GM12878 (cell line): ENCODE data around the gene LSM7. TPM values are rescaled to one million over a fixed set of nuclear protein-coding genes. Genes with fewer than 3 reads are reported as not detected.
A peak's percentile ranks its signal among the peaks of the same experiment; 100 is the strongest.

ENCODE experiments used
- ATAC-seq: fragments of 200-7000 bp; cut with Tn5 transposase; 3 replicates; pipeline ENCODE4 v1.9.1; 2020; ENCODE audit warnings: mild to moderate bottlenecking, moderate library complexity
- BruUV-seq: library from RNA; stranded (reverse); fragments of 400-500 nt; replicated peaks from 2 replicates; lab custom pipeline; 2021; lab: Mats Ljungman, UMichigan
- CTCF ChIA-PET: fragments of 300-600 bp; sonication (Branson Sonifier 250); formaldehyde crosslinking; extraction: SDS; loops from one replicate; lab custom pipeline; 2021; ENCODE audit warnings: inconsistent platforms; lab: Yijun Ruan, JAX
- POLR2A ChIA-PET: fragments of 350-600 bp; formaldehyde crosslinking; extraction: SDS; loops from one replicate; lab custom pipeline; 2021; ENCODE audit warnings: inconsistent platforms; lab: Charles Lee
- RAD21 ChIA-PET: fragments of 300-600 bp; sonication (Branson Sonifier 250); formaldehyde crosslinking; loops from one replicate; lab custom pipeline; 2023; ENCODE audit warnings: antibody characterized with exemption; ENCODE audit not compliant: unreplicated experiment; lab: Charles Lee
- SMC1A ChIA-PET: fragments of 300-600 bp; sonication (Branson Sonifier 250); formaldehyde crosslinking; loops from one replicate; lab custom pipeline; 2023; ENCODE audit not compliant: unreplicated experiment, uncharacterized antibody; lab: Charles Lee
- DNase-seq: peaks from one replicate; pipeline ENCODE4 v3.0.0-alpha.2; 2011; ENCODE audit warnings: low read depth, low spot score
- FAIRE-seq: peaks from 3 replicates; lab custom pipeline; 2011; peaks lifted over from hg19 to GRCh38; lab: Jason Lieb, UNC
- H2AFZ ChIP-seq: 2 replicates; pipeline ENCODE4 v1.6.0; 2011; ENCODE audit warnings: low read depth, low read length, control low read depth; ENCODE audit not compliant: control insufficient read depth
- H3K27ac ChIP-seq: 2 replicates; pipeline ENCODE4 v1.5.1; 2011; ENCODE audit warnings: control low read depth; ENCODE audit not compliant: control insufficient read depth, insufficient read depth
- H3K27me3 ChIP-seq, 2 experiments: replicated peaks in 1 of 2; 2 replicates each; pipeline versions ENCODE4 v1.6.0 to v1.6.1; 2011; ENCODE audit warnings: low read length in 1 of 2; ENCODE audit not compliant: control insufficient read depth in 2 of 2, insufficient read depth in 2 of 2
- H3K36me3 ChIP-seq, 2 experiments: 2 replicates each; pipeline ENCODE4 v1.5.1; 2011; ENCODE audit warnings: low read length in 1 of 2; ENCODE audit not compliant: control insufficient read depth in 2 of 2, insufficient read depth in 2 of 2
- H3K4me1 ChIP-seq: 2 replicates; pipeline ENCODE4 v1.6.1; 2011; ENCODE audit warnings: mild to moderate bottlenecking, low read length, moderate library complexity, mixed read lengths; ENCODE audit not compliant: control insufficient read depth, insufficient read depth
- H3K4me2 ChIP-seq: 2 replicates; pipeline ENCODE4 v1.6.0; 2011; ENCODE audit warnings: control low read depth; ENCODE audit not compliant: control insufficient read depth, insufficient read depth
- H3K4me3 ChIP-seq: fragments of 200-600 bp; sonication (generic); 2 replicates; pipeline ENCODE4 v1.5.1; 2016
- H3K79me2 ChIP-seq: 2 replicates; pipeline ENCODE4 v1.6.0; 2011; ENCODE audit warnings: low read length; ENCODE audit not compliant: control insufficient read depth, insufficient read depth
- H3K9ac ChIP-seq: 2 replicates; pipeline ENCODE4 v1.8.0; 2011; ENCODE audit warnings: low read length, control low read depth, mixed read lengths; ENCODE audit not compliant: control insufficient read depth, insufficient read depth
- H3K9me3 ChIP-seq: replicated peaks from 3 replicates; pipeline ENCODE4 v1.5.1; 2011; ENCODE audit warnings: mild to moderate bottlenecking, low read length; ENCODE audit not compliant: control insufficient read depth, insufficient read depth
- H4K20me1 ChIP-seq: 2 replicates; pipeline ENCODE4 v1.6.0; 2011; ENCODE audit not compliant: control insufficient read depth, insufficient read depth
- ATF7 ChIP-seq: fragments of 450-650 bp; IDR thresholded peaks from 2 replicates; pipeline ENCODE4 v1.6.1; 2016; ENCODE audit warnings: low read depth, mild to moderate bottlenecking
- BHLHE40 ChIP-seq, 2 experiments: fragments of 450-650 bp in 1 of 2; IDR thresholded peaks; 2 replicates each; pipeline ENCODE4 v1.6.1; 2011 to 2017; ENCODE audit warnings: low read depth in 2 of 2, borderline replicate concordance in 1 of 2, improper control_type of control experiment in 1 of 2, low read length in 1 of 2, mild to moderate bottlenecking in 1 of 2
- CREB1 ChIP-seq: IDR thresholded peaks from 2 replicates; pipeline ENCODE4 v1.6.1; 2012; ENCODE audit warnings: low read depth, mild to moderate bottlenecking, inconsistent platforms
- CREM ChIP-seq: IDR thresholded peaks from 2 replicates; pipeline ENCODE4 v1.6.1; 2014; ENCODE audit warnings: antibody characterized with exemption, low read depth
- PBX3 ChIP-seq: IDR thresholded peaks from 2 replicates; pipeline ENCODE4 v1.6.1; 2011; ENCODE audit warnings: mild to moderate bottlenecking, low read depth, low read length, moderate library complexity; ENCODE audit not compliant: insufficient replicate concordance
- POLR2A ChIP-seq: IDR thresholded peaks from 2 replicates; pipeline ENCODE4 v1.6.1; 2011; ENCODE audit warnings: low read depth, mild to moderate bottlenecking, low read length
- RUNX3 ChIP-seq: IDR thresholded peaks from 2 replicates; pipeline ENCODE4 v1.6.1; 2012; ENCODE audit warnings: low read length, inconsistent platforms
- SRF ChIP-seq, 2 experiments: IDR thresholded peaks; 2 replicates each; pipeline ENCODE4 v1.6.1; 2011; ENCODE audit warnings: low read depth in 2 of 2, low read length in 2 of 2, mild to moderate bottlenecking in 1 of 2, moderate library complexity in 1 of 2
- SUZ12 ChIP-seq: fragments of 200-600 bp; sonication (generic); IDR thresholded peaks from one replicate; pipeline ENCODE4 v1.6.1; 2018; ENCODE audit warnings: antibody characterized with exemption, mild to moderate bottlenecking; ENCODE audit not compliant: unreplicated experiment
- WGBS: methylation state at CpG from one replicate; pipeline ENCODE4 v1.1.6; 2016; ENCODE audit warnings: low lambda C conversion rate; ENCODE audit not compliant: insufficient replicate concordance, insufficient coverage; ENCODE audit errors: missing lambda C conversion rate; 5-methylcytosine and 5-hydroxymethylcytosine counted together
- in situ Hi-C: fragments of 300-500 bp; cut with MboI; formaldehyde crosslinking; loops from 9 replicates; pipeline ENCODE4 v1.14.3; 2018; ENCODE audit warnings: mixed read lengths
- intact Hi-C: fragments of 100-400 bp; cut with micrococcal nuclease; formaldehyde crosslinking; loops from one replicate; pipeline ENCODE4 v1.14.2; 2022; ENCODE audit not compliant: unreplicated experiment
- polyA plus RNA-seq, 11 experiments: library from polyadenylated mRNA; depleted of rRNA in 4 of 11; unstranded in 6 of 11; stranded (reverse) in 5 of 11; fragments of >200 nt; fragmentation: Nextera tagmentation in 4 of 11; fragmentation: Illumina TruSeq in 1 of 11; extraction: Ambion mirVana in 4 of 11; extraction: Trizol in 1 of 11; gene quantifications; 1 replicate in 1 of 11; 2 replicates in 10 of 11; pipeline versions ENCODE4 v1.2.1 to v1.2.3, GENCODE V29; 2011 to 2016; ENCODE audit warnings: inconsistent platforms in 2 of 11, missing spikeins in 2 of 11, low read depth in 1 of 11
- total RNA-seq, 4 experiments: library from RNA; depleted of rRNA in 3 of 4; stranded (reverse); fragments of >200 nt in 3 of 4; fragmentation: Illumina TruSeq in 1 of 4; extraction: Trizol in 1 of 4; gene quantifications; 2 replicates each; pipeline versions ENCODE4 v1.2.1 to v1.2.3, GENCODE V29; 2013 to 2021

LSM7 gene
- total and polyA plus RNA-seq, 10 of the 15 experiments (the other 5 are each of a cell fraction or from before 2014, with no cell fraction given) = 24.4 to 424 (median 217) TPM

- ChIA-PET CTCF (interaction anchor here (0.6 kb wide), 2 partner anchors 125 to 729 kb away, joined by 3 read pairs; partner anchors contain the start of gene TIMM13), RAD21 (no interaction called here), SMC1A (interaction anchor here (1.1 to 1.6 kb wide), 2 partner anchors 13 to 90 kb away, joined by 3 to 6 read pairs; no protein-coding TSS in a partner anchor), POLR2A (interaction anchor here (0.6 kb wide), 3 partner anchors 26 to 71 kb away, joined by 3 to 5 read pairs (median 4); partner anchors contain the start of genes LSM7 and SPPL2B)
- BruUV-seq = no TSS peak
- H3K9ac ChIP-seq = no peak overlapping the region
- peak; percentile 17 for TF ChIP-seq PBX3
- peak; percentile 66; the same call in 1 of the 2 replicates for TF ChIP-seq CREB1
- TF ChIP-seq RUNX3 = no peak
- no peak for TF ChIP-seq BHLHE40 (IDR thresholded peaks at IDR 0.05; ENCODE audit: borderline replicate concordance in 1 of 2, low read depth in 2 of 2, low read length in 1 of 2)
- peak; percentile 87 for TF ChIP-seq SUZ12
- peak; percentile 41 for TF ChIP-seq POLR2A
- TF ChIP-seq CREM = peak; percentile 65
- TF ChIP-seq SRF (IDR thresholded peaks at IDR 0.05; ENCODE audit: low read depth in 2 of 2, low read length in 2 of 2) = no peak
- peak; percentile 75 for TF ChIP-seq ATF7
- in situ Hi-C loops (no loop called here), intact Hi-C loops (no loop called here)
- peaks cover 9 to 15% of the 10 kb centered on the region in 2 experiments for H3K27me3 ChIP-seq
- WGBS = 8% methylated on average over 55 of the region's 62 CpGs
- H4K20me1 ChIP-seq = no peaks in the 10 kb centered on the region
- FAIRE-seq (no peak), DNase-seq (no peak), ATAC-seq (peak; percentile 56)
- H3K9me3 ChIP-seq = no peaks in the 10 kb centered on the region
- no peak overlapping the region for H3K4me2 ChIP-seq
- H3K79me2 ChIP-seq = no peaks in the 10 kb centered on the region
- H3K4me1 ChIP-seq = peaks cover 3% of the 10 kb centered on the region; the same call in 1 of the 2 replicates
- H3K27ac ChIP-seq = no peak overlapping the region
- H2AFZ ChIP-seq = no peak overlapping the region
- no peak overlapping the region for H3K4me3 ChIP-seq
- H3K36me3 ChIP-seq = no peaks in the 10 kb centered on the region
These were observed 25.8 kb downstream of the LSM7 start for GRCh38 chr19:2302319-2303210.
